ENCODE data around the gene IGSF21. TPM values are rescaled to one million over a fixed set of nuclear protein-coding genes. Genes with fewer than 3 reads are reported as not detected.

IGSF21 gene
- polyA plus RNA-seq, 2 of the 4 experiments (the other 2 are of a cell fraction), result not detected

- POLR2A ChIA-PET, result no interaction called here
- CTCF ChIA-PET, result interaction anchor here (1.2 kb wide), 1 partner anchor 9 kb away, joined by 3 read pairs; no protein-coding TSS in a partner anchor
- TF ChIP-seq NPAS2 (CRISPR knock-in tag; IDR thresholded peaks at IDR 0.05; ENCODE audit: borderline replicate concordance) (no peak), PBX3 (IDR thresholded peaks at IDR 0.05) (no peak), JUN (IDR thresholded peaks at IDR 0.05) (no peak), BHLHE40 (IDR thresholded peaks at IDR 0.05; ENCODE audit: low read depth, low read length) (no peak), HES2 (IDR thresholded peaks at IDR 0.05) (no peak), KDM1A (IDR thresholded peaks at IDR 0.05; ENCODE audit: low read depth) (no peak), RNF2 (IDR thresholded peaks at IDR 0.05; ENCODE audit: borderline replicate concordance, low read depth) (no peak), FOSB (CRISPR knock-in tag; IDR thresholded peaks at IDR 0.05) (no peak), TP53 (CRISPR knock-in tag; IDR thresholded peaks at IDR 0.05) (no peak), ELK1 (IDR thresholded peaks at IDR 0.05; ENCODE audit: low read depth, low read length) (no peak), ZNF302 (CRISPR knock-in tag; IDR thresholded peaks at IDR 0.05) (no peak), MYC (IDR thresholded peaks at IDR 0.05; ENCODE audit: borderline replicate concordance, low read length) (no peak), NR3C1 (IDR thresholded peaks at IDR 0.05) (no peak), HDAC2 (IDR thresholded peaks at IDR 0.05) (no peak), E2F6 (IDR thresholded peaks at IDR 0.05; ENCODE audit: borderline replicate concordance, low read depth) (no peak), ZFP36 (IDR thresholded peaks at IDR 0.05; ENCODE audit: borderline replicate concordance, partially characterized antibody) (no peak), CHD4 (IDR thresholded peaks at IDR 0.05; ENCODE audit: borderline replicate concordance) (no peak)
- ATAC-seq (no peak), DNase-seq (ENCODE audit: low read depth in 1 of 2, low spot score in 1 of 2) (no peak), FAIRE-seq (no peak)
- WGBS (ENCODE audit: missing lambda C conversion rate), result 64% methylated on average over 4 of the region's 5 CpGs
- H3K4me1 ChIP-seq, result no peaks in the 10 kb centered on the region
- H3K4me3 ChIP-seq, result no peak overlapping the region
- no peaks in the 10 kb centered on the region for H3K9me3 ChIP-seq
- H3K27ac ChIP-seq, result no peak overlapping the region
- no peak overlapping the region for H3K4me2 ChIP-seq
Observed at GRCh38 chr1:18384059-18384458, 276.5 kb downstream of the IGSF21 start.

- POLR2A ChIA-PET, result no interaction called here
- Histone ChIP-seq H3K4me3 (no peak overlapping the region), H3K4me2 (no peak overlapping the region), H3K9me3 (no peaks in the 10 kb centered on the region), H3K27ac (no peak overlapping the region), H3K4me1 (no peaks in the 10 kb centered on the region)
- WGBS (ENCODE audit: missing lambda C conversion rate), result 0% methylated on average over 1 of the region's 2 CpGs
- no peak for FAIRE-seq
- TF ChIP-seq FOSL2 (IDR thresholded peaks at IDR 0.05), result no peak
- TF ChIP-seq FOSL2 (CRISPR knock-in tag; IDR thresholded peaks at IDR 0.05), result no peak
- no peak for TF ChIP-seq FOSB (CRISPR knock-in tag; IDR thresholded peaks at IDR 0.05)
- TF ChIP-seq MAZ (IDR thresholded peaks at IDR 0.05; ENCODE audit: borderline replicate concordance, low read depth, low read length), result no peak
- no peak for TF ChIP-seq KDM5A (IDR thresholded peaks at IDR 0.05)
- no peak for TF ChIP-seq BHLHE40 (IDR thresholded peaks at IDR 0.05; ENCODE audit: low read depth, low read length)
- TF ChIP-seq PHF8 (IDR thresholded peaks at IDR 0.05; ENCODE audit: borderline replicate concordance, low read depth), result no peak
- no peak for TF ChIP-seq RAD21 (conservative IDR thresholded peaks at IDR 0.05 in 1 of 2, IDR thresholded peaks at IDR 0.05 in 1 of 2)
- TF ChIP-seq HOXA7 (CRISPR knock-in tag; IDR thresholded peaks at IDR 0.05), result no peak
- TF ChIP-seq EHMT2 (IDR thresholded peaks at IDR 0.05; ENCODE audit: low read depth), result no peak
- no peak for TF ChIP-seq HDAC2 (IDR thresholded peaks at IDR 0.05)
- TF ChIP-seq USF2 (IDR thresholded peaks at IDR 0.05), result no peak
- TF ChIP-seq ESRRA (IDR thresholded peaks at IDR 0.05; ENCODE audit: borderline replicate concordance, low read length), result no peak
- TF ChIP-seq HEYL (CRISPR knock-in tag; IDR thresholded peaks at IDR 0.05), result no peak
- TF ChIP-seq NR3C1 (IDR thresholded peaks at IDR 0.05), result no peak
- no peak for TF ChIP-seq POLR2A (IDR thresholded peaks at IDR 0.05; ENCODE audit: low read length)
- DNase-seq (ENCODE audit: low read depth in 1 of 2, low spot score in 1 of 2), result no peak
- CTCF ChIA-PET, result no interaction called here
- no peak for ATAC-seq
Observed at GRCh38 chr1:18384471-18384870, 276.9 kb downstream of the IGSF21 start.
